GM18951 (cell line): ENCODE data around the gene ACTR5.
"Not testable (repeated sequence)": the region's sequence is repeated elsewhere in the genome, so short reads cannot be mapped to it uniquely, and the experiment has no call there.

ENCODE experiments used
- POLR2A ChIP-seq: IDR thresholded peaks from 4 replicates; pipeline ENCODE4 v1.6.1; 2011; ENCODE audit warnings: mild to moderate bottlenecking; ENCODE audit not compliant: insufficient read length, insufficient read depth; ENCODE audit errors: extremely low read depth
- in situ Hi-C: fragments of 300-500 bp; cut with MboI; formaldehyde crosslinking; loops from one replicate; pipeline ENCODE4 v1.12.0; 2022; ENCODE audit warnings: low sequenced_read_pairs, mixed read lengths, inconsistent platforms; ENCODE audit not compliant: unreplicated experiment

ACTR5 gene

DNA sequence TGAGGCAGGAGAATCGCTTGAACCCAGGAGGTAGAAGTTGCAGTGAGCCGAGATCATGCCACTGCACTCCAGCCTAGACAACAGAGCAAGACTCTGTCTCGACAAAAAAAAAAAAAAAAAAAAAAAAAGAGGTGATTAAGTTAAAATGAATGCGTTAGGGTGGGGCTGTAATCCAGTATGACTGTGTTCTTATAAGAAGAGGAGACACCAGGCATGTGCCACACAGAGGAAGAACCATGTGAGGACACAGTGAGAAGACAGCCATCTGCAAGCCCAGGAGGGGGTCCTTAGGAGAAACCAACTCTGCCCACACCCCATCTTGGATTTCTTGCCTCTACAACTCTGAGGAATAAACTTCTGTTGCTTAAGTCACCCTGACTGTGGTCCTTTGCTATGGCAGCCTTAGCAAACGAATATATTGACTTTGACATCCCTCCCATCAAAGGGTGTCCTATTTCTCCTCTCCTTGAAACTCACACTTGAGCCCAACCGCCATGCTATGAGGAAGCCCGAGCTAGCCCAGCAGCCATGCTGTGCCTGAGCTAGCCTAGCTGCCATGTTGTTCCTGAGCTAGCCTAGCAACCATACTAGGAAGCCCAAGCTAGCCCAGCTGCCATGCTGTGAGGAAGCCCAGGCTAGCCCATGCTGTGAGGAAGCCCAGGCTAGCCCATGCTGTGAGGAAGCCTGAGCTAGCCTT lies 41.4 kb downstream of the ACTR5 start:
- in situ Hi-C loops, result no loop called here
- TF ChIP-seq POLR2A, result no peak

- no peak for TF ChIP-seq POLR2A
- in situ Hi-C loops, result no loop called here
Measured at GRCh38 chr20:38790200-38791053, 42.2 kb downstream of the ACTR5 start.

DNA sequence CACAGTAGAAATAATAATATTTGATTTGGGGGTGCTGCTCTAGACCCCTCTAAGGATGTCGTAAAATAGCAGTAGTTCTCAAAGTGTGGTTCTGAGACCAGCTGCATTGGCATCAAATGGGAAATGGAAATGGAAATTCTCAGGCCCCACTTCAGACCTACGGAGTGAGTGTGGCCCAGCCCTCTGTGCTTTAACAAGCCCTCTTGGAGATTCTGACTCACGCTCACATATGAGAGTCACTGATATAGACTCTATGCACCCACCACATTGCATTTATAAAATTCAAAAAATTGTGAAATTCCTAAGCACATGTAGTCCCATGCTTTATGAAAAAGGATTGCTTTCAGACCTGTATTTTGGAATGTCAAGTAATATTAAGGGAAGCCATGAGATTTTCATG lies 43.0 kb downstream of the ACTR5 start:
- TF ChIP-seq POLR2A, result no peak
- in situ Hi-C loops, result no loop called here

DNA sequence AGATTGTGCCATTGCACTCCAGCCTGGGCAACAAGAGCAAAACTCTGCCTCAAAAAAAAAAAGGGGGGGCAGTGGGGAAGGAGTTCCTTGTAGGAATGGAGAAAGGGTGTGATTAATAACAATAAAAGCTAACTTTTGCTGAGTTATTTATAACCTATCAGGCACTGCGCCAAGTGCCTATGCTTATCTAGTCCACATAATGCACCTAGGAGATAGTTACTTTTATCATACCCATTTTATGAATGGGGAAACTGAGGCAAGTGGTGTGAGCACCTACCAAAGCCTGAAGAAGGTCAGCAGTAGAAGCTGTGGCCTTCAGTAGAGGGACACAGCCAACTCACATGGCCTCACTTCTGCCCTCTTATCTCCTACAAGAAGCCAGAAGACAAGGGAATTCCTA lies 43.7 kb downstream of the ACTR5 start:
- in situ Hi-C loops, result no loop called here
- TF ChIP-seq POLR2A, result no peak

DNA sequence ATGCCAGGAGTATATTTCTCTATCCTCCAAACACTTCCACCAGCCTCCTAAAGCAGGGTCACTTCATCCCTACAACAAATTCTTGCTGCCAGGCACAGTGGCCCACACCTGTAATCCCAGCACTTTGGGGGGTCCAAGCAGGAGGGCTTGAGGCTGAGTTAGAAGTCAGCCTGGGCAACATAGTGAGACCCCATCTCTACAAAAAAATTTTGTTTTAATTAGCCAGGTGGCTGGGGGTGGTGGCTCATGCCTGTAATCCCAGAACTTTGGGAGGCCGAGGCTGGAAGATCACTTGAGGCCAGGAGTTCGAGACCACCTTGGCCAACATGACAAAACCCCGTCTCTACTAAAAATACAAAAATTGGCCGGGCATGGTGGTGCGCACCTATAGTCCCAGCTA lies 45.8 kb downstream of the ACTR5 start:
- in situ Hi-C loops, result not testable (repeated sequence)

DNA sequence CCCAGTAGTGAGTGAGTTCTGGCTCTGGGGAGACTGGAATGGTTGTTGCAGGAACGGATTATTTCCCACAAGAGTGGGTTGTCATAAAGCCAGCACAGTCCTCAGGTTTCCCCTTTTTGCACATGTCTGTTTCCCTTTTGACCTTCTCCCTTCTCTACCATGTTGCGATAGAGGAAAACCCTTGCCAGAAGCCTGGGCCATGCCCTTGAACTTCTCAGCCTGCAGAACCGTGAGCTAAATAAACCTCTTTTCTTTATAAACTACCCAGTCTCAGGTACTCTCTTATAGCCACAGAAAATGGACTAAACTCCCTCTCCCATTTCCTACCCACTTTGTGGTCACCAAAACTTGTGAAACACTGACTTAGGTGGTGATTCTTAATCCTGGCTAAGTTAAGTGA lies 50.0 kb downstream of the ACTR5 start:
- no peak for TF ChIP-seq POLR2A
- in situ Hi-C loops, result no loop called here

- in situ Hi-C loops, result no loop called here
- TF ChIP-seq POLR2A, result no peak
Measured at GRCh38 chr20:38799203-38799602, 50.9 kb downstream of the ACTR5 start.

- in situ Hi-C loops, result loop anchor here (10.0 kb wide), 1 partner anchor 74 kb away; no protein-coding TSS in a partner anchor
- no peak for TF ChIP-seq POLR2A
Measured at GRCh38 chr20:38800882-38801281, 52.6 kb downstream of the ACTR5 start.

GRCh38 chr20:38804221-38804620 lies 56.0 kb downstream of the ACTR5 start:
- TF ChIP-seq POLR2A, result no peak
- in situ Hi-C loops, result loop anchor here (10.0 kb wide), 1 partner anchor 71 kb away; no protein-coding TSS in a partner anchor

DNA sequence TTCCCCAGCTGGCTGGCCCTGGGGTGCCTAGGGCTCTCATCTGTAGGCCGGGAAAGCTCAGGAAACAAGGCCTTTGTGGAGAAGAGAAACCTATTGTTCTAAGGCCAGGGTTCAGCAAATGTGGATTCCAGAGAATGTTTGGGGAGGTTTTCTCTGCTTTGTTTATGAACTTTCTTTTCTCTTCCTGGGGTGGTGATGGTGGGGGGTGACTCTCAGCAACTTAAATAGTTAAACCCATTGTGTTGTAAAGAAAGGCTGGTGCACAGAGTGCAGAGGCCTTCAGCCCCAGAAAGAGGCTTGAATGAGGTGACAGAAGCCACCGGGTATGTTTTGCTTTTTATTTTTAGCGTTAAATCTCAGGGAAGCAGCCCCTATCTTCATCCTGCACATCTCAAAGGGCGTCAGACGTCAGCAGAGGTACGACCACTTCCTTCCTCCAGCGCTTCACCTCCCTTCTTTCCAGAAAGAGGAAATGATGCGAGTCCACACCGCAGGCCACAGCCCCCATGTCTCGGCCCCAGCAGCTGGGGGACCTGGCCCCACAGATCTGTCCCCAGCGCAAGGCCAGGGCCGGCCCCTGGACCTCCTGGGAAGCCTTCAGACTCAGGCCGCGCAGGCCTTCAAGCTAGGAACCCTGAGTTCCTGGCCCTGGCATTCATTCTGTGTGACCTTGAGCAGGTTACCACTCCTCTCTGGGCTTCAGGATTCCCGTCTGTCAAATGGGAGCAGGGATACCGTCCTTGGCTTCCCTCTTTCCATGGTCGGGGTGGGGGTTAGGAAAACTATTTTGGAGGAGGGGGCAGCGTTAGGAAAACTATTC lies 56.6 kb downstream of the ACTR5 start:
- no peak for TF ChIP-seq POLR2A

DNA sequence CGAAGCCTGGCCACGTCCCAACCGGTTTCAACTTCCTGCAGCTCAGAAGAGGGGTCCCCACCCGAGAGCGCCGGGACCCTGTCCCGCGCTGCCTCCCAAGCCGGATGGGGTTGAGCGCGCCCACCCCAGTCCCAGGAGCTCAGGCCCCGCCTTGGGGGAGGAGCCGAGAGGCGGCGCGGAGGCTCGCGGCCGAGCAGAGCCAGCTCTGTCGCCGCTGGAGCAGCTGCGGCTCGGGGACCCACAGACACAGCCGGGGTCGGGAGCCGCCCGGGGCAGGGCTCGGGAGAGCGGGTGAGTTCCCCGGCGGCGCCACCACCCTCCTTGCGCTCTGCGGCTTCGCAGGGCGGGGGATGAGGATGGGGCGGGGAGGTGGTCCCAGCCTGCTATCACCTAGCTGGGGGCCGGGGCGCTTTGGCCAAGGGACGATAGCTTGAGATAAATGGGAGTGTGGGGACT lies 57.3 kb downstream of the ACTR5 start, which contains the start of gene PPP1R16B:
PPP1R16B (plus strand) TSS at position 196 of the 456 bp plus-strand sequence. CDS start 30,229 bp downstream, outside the sequence.
- in situ Hi-C loops, result loop anchor here (10.0 kb wide), 1 partner anchor 69 kb away; no protein-coding TSS in a partner anchor
- TF ChIP-seq POLR2A, result peak; percentile 97

More for the DNA sequence above, 56.6 kb downstream of the ACTR5 start:
- in situ Hi-C loops, result loop anchor here (10.0 kb wide), 1 partner anchor 70 kb away; no protein-coding TSS in a partner anchor

GRCh38 chr20:38805958-38806854 lies 57.9 kb downstream of the ACTR5 start:
- no peak for TF ChIP-seq POLR2A

More at GRCh38 chr20:38805958-38806854, 57.9 kb downstream of the ACTR5 start:
- in situ Hi-C loops, result loop anchor here (10.0 kb wide), 1 partner anchor 69 kb away; no protein-coding TSS in a partner anchor
